GM12864 (cell line): Measurements from ENCODE around the gene KCNAB1.

ENCODE experiments used
- DNase-seq: peaks from one replicate; pipeline ENCODE4 v3.0.0-alpha.2; 2011; ENCODE audit warnings: low read depth
- H3K4me3 ChIP-seq: 2 replicates; pipeline ENCODE4 v1.5.1; 2011; ENCODE audit warnings: mild to moderate bottlenecking, low read depth, low read length, control low read depth
- CTCF ChIP-seq: IDR thresholded peaks from 2 replicates; pipeline ENCODE4 v1.5.1; 2011; ENCODE audit warnings: low read depth, mild to moderate bottlenecking, moderate library complexity, low read length, control low read depth, inconsistent platforms; ENCODE audit errors: missing control alignments

The KCNAB1 gene

GRCh38 chr3:156498307-156498706 lies 377.9 kb downstream of the KCNAB1 start:
- no peak for TF ChIP-seq CTCF
- DNase-seq: no peak
- H3K4me3 ChIP-seq: no peak overlapping the region

DNA sequence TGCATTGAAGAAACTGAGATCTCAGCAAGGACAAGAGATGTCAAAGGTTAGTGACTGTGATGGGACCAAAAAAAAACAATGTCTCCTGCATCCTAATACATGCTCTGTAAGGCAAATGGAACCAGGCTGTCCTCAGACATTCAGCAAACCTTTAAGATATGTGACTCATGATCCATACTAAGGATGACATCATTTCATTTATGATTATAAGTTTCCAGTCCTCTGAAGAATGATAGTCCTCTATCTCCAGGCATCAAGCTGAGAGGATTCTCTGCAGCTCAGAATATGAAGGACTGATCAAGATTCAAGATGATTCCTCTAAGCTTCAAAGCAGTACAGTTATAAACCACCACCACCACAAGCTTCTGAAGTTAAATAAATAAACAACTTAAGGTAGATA lies 386.9 kb downstream of the KCNAB1 start:
- DNase-seq: no peak
- no peak overlapping the region for H3K4me3 ChIP-seq
- TF ChIP-seq CTCF: no peak

GRCh38 chr3:156509189-156510174 lies 389.1 kb downstream of the KCNAB1 start:
- peak; percentile 47 for TF ChIP-seq CTCF
- peak; percentile 35 for DNase-seq
- H3K4me3 ChIP-seq: no peak overlapping the region

GRCh38 chr3:156511987-156512677 lies 391.8 kb downstream of the KCNAB1 start:
- DNase-seq: no peak
- H3K4me3 ChIP-seq: no peak overlapping the region
- TF ChIP-seq CTCF: no peak

GRCh38 chr3:156513619-156514018 lies 393.2 kb downstream of the KCNAB1 start:
- no peak overlapping the region for H3K4me3 ChIP-seq
- TF ChIP-seq CTCF: no peak
- DNase-seq: no peak

DNA sequence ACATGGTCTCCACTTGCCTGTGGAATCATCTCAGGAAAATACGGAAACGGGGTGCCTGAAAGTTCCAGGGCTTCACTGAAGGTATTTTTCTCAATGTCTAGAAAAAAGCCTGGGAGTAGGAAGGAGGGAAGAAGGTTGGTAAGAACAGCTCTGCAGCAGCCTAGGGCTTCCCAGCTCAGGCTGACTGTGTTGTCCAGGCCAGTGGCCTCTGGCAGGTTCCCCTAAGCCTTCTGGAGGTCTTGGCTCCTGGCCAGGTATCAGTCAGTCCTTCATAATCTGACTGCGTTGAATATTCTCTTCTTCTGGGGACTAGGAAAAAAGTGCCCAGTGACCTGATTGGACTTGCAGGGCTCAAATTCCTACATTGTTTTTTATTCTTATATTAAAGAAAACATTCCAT lies 395.9 kb downstream of the KCNAB1 start:
- no peak for DNase-seq
- H3K4me3 ChIP-seq: no peak overlapping the region
- TF ChIP-seq CTCF: no peak

DNA sequence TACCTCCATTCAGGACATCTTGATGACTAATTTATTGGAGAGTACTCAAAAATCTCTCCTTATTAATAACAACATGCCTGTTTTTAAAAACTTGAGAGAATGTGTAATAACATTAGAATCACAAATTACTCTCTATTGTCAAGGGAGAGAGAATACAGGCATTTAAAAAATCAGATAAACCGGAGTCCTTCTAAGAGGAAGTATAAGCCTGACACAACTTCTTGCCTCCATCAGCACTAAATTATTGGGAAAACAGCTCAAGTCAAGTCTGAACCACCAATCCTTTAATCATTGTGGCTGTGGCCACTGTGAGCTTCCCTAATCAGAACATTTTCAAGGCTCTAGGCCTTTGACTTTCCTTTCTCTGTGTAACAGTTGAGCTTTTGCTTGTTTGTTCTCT lies 396.6 kb downstream of the KCNAB1 start:
- TF ChIP-seq CTCF: no peak
- no peak overlapping the region for H3K4me3 ChIP-seq
- no peak for DNase-seq
